GM12892 (cell line): ENCODE results near the gene CEP57L1.

Source experiments
- POLR2A ChIP-seq: IDR thresholded peaks from 2 replicates; pipeline ENCODE4 v1.6.1; 2011; ENCODE audit warnings: low read depth, low read length, control low read depth
- POLR2AphosphoS5 ChIP-seq: IDR thresholded peaks from 2 replicates; pipeline ENCODE4 v1.6.1; 2011; ENCODE audit warnings: low read depth, low read length, control low read depth
- TAF1 ChIP-seq: IDR thresholded peaks from 2 replicates; pipeline ENCODE4 v1.6.1; 2011; ENCODE audit warnings: low read depth, mild to moderate bottlenecking, control low read depth, low read length, borderline replicate concordance

GRCh38 chr6:109081516-109082187 lies 13.7 kb upstream of the CEP57L1 start:
- TF ChIP-seq POLR2AphosphoS5 (no peak), POLR2A (no peak), TAF1 (no peak)
